Measurements from ENCODE around the gene PCID2.
A peak's percentile ranks its signal among the peaks of the same experiment; 100 is the strongest.

The PCID2 gene

GRCh38 chr13:113219256-113219940, 10.9 kb upstream of the PCID2 start:
- no peak for DNase-seq

DNA sequence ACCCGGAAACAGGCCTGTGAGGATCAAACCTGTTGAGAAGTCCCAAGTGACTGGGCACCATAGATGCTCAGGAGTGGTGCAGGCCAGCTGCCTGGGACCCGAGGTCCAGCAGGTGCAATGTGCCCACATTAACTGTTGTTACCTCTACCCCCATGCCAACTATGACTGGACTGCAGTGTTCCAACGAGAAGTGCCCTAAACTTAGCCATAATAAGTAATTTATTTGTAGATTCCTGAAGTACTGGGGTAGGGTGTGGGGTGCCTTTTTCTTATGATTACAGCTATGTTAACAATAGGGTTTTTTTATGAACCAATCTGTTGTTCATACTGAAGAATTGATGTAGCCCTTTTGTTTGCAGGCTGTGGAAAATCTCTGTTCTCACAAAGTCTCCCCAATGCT, 10.1 kb upstream of the PCID2 start:
- no peak for DNase-seq

DNA sequence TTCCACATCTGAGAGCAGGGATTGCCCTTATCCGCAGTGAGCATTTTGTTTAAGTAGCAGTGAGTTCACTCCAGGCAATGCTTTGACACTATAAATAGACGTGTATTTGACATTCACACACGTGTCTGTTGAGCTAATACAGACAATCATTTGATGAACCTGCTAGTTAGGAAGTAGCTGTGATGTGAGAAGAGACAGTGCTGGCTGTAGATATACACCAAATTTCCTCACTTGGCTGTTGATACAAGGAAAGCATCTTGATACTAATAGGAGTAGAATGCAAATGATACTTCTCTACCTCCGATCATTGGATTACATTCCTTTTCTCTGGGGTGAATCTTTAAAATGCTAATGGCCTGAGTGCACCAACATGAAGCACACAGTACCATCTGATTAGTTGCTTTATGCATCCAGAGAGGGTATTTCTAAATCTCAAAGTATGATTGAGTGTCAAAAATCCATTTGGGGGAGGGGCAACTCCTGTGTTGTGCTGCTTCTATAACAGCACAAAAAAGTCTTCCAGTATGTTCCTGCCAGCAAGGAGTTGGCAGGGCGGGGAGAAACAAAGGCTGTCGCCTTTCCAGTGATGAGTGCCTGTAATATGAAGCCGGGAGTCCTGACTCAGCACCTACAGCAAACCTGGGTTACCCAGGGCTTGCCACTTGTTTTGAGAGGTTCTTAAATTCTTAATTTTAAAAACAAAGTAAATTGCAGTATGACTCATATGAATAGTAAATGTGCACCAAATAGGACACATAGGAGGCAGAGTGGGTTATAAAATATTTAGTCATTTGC, 8.0 kb upstream of the PCID2 start:
- no peak for DNase-seq

GRCh38 chr13:113211774-113212173, 3.3 kb upstream of the PCID2 start:
- DNase-seq: no peak

DNA sequence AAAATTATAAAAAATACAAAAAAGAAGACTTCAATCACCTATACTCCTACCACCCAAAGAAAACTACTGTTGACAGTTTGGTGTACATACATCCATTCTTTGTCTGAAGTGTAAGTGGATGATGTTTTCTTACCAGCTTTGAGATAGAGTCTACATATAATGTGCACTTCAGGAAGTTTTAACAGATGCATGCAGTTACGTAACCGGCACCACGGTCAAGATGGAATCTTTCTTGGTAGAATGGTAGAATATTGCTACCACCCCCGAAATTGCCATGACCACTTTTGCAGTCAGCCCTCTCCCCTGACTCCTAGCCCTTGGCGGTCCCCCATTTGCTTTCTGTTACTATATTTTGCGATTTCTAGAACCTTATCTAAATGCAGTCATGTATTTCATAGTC, 2.4 kb upstream of the PCID2 start:
- DNase-seq: no peak

DNA sequence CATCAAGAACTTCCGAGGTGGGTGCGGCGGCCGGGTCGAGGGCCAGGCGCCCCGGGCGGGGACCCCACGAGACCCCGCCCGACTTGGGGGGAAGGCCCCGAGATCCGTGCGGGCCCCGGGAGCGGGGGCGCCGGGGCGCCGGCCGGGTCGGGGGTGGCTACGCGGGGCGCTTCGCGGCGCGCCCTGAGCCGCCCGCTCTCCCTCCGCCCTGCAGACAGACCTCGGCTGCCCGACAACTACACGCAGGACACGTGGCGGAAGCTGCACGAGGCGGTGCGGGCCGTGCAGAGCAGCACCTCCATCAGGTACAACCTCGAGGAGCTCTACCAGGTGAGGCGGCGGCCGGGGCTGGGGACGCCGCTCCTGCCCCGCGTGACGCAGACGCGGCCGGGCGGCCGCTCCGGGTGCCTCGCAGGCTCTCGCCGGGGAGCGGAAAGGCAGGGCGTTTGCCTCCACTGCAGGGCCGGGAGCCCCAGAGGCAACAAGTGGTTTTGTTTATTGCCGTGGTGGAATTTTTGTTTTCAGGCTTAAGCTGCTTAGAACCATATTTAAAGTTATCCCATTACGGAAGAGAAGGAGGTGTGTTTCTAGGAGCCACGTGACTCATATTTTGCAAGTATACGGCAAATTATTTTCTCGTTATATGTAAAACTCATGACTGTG, 1.4 kb upstream of the PCID2 start:
- peak; percentile 73 for DNase-seq

- peak; percentile 76 for DNase-seq
Measured at GRCh38 chr13:113209336-113209758, 878 bp upstream of the PCID2 start, which contains the start of gene CUL4A. Gene CUL4A, plus strand, starts transcription at chr13:113209613. Its CDS starts 15 bp downstream, at chr13:113209628.

DNA sequence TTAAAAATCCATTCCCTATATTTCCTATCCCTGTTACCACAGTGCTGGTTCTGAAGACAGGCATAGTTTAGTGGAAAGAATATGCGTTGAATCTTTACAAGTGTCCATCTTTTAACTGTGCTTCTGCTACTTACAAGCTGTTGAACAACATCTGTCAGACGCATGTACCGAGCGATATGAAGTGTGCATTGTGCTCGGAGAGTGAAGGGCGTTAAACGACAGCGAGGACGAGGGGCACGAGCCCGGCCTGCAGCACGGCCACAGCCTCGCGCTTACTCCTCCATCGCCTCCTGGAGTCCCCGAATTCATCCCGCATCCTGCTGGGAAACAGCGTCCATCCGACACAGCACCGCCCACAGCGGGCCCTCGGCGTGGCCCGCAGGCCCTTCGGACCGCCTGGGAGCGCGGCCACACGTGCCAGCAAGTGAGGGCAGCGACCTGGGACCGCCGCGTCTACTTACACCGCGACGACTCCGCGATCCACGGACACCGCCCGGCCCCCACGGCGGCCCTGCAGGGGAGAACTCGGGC, 514 bp downstream of the PCID2 start:
- no peak for DNase-seq

GRCh38 chr13:113207460-113207859, 1.0 kb downstream of the PCID2 start:
- DNase-seq: no peak

- DNase-seq: no peak
Measured at GRCh38 chr13:113205428-113205931, 3.0 kb downstream of the PCID2 start.

DNA sequence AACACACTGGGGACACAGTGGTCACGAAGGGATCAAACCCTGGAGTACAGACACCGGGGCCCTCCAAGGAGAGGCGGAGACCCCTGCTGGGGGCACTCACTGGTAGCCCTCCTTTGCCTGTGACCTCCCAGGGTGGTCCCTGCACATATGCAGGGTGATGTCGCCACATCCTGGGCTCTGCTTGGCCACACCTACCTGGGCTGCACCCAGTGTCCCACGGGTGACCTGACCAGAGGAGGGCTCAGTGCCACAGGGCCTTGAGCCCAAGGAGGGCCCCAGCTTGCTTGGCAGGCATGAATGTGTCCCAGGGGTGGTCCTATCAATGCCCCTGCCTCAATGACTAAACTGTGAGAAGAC, 4.1 kb downstream of the PCID2 start:
- DNase-seq: no peak

DNA sequence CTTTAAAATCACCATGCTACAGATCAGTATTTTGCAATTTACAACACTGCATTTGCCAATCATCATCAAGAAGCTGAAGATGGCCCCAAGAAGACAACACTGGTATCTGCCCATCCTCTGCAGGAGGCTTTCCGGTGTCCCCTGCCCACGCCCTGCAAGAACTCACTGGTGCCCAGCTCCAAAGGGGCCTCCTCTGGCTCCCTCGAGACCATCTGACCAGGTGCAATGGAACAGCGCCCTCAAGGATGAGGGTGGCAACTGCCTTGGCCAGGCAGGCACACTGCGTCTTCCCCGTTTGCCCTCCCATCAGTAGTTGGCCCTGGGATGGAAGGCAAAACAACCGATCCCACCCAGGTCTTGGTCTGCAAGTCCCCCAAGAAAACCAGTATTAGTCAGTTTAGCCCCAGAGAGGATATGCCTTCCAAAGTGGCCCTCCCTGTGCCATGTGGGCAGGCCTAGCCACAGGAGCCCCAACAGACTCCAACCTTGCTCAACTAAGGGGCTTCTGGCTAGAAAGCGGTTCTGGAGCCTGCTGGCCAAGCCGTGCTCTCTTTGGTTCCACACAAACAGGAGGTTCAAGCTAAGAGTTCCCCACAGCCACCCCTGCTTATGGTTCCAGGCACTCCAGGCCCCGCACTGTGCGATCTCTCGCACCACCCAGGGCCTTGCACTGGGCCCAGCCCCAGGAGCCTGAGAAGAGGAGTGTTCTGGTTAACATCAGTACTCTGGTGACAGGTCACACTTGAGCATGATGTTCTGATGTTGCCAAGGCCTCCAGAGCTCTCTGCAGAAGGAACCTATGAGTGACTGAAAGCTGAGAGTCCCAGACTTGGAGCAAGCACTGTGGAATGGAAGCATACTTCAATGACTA, 4.7 kb downstream of the PCID2 start:
- DNase-seq: no peak

GRCh38 chr13:113202912-113203311, 5.6 kb downstream of the PCID2 start:
- DNase-seq: no peak

GRCh38 chr13:113201815-113202214, 6.7 kb downstream of the PCID2 start:
- DNase-seq: no peak

GRCh38 chr13:113196970-113197737, 11.3 kb downstream of the PCID2 start:
- no peak for DNase-seq

DNA sequence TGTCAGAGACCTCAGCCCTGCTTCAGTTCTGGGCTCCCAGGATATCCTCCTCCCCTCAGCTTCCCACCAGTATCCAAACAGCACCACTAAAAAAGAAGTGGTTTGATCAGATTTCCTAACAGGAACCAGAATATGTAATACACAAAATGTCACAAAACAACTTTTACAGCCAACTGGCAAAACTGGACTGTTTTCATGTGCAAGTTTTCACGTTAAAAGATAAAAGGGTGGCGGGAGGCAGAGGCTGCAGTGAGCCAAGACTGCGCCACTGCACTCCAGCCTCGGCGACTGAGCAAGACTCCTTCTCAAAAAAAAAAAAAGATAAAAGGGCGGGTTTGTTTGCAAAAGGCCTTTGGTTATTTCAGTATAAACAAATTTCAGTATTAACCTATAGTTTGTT, 13.1 kb downstream of the PCID2 start:
- no peak for DNase-seq

DNA sequence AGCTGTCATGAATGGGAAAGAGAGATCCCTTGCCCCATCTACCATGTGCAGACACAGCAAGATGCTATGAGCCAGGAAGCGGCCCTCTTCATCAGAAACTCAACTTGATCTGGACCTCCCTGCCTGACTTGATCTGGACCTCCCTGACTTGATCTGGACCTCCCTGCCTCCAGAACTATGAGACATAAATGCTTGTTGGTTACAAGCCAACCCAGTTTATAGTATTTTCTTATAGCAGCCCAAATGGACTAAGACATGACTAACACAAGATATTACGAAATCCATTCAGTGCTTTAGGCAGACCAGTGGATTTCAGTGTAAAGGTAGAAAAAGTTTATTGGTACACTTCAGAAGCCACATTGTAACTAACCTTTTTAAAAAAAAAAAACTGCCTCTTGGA, 15.6 kb downstream of the PCID2 start:
- no peak for DNase-seq

DNA sequence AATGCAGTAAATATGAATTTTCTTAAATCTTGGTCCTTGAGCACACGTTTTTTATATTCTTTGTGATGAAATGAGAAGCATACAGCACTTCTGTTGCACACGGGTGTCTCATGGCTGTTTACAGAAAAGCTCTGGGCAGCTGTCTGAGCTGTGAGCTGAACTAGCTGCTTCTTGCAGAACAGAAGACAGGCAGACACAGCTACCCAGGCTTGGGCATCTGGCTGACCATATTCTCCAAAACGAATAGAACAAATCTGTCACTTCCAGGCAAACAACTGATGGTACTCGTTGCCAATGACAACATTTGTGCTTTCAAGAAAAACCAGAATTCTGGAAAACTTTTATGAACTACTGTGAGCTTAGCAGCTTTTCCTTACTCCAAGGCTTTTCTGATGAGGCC, 16.2 kb downstream of the PCID2 start:
- no peak for DNase-seq

DNA sequence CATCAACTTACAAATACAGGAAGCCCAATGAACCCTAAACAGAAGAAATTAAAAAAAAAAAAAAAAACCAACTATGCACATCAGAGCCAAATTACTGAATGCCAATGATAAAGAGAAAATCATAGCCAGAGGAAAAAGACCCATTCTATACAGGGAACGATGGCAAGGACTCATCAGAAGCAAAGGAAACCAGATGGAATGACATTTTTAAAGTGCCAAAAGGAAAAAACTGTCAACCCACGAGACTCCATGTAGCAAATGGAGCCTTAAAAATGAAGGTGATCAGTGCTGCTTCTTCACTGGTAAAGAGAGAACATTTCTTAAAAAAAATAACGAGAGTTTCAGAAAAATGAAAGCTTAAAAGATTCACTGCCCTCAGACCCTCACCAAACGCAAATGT, 18.3 kb downstream of the PCID2 start:
- no peak for DNase-seq

GRCh38 chr13:113187883-113188665, 20.4 kb downstream of the PCID2 start:
- no peak for DNase-seq

DNA sequence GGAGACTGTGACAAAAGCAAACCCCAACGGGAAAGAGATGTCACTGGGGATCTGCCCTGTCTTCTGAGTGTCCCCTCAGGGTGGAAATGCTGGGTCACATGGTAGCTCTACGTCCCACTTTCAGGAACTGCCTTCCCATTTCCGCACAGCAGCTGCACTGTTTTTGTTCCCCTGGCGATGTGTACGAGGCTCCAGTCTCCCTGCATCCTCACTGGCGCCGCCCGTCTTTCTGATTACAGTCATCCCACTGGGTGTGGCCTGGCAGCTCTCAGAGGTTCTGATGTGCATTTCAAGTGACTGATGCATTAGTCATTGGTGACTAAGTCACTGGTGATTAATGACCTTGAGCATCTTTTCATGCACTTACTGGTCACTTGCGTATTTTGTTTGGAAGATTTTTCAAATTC, 21.2 kb downstream of the PCID2 start:
- DNase-seq: peak; percentile 68

All from stimulated activated naive CD4-positive, alpha-beta T cell treated with Interleukin-2 at 50 U/mL for 16 hours (primary cell).